Left forelimb (tissue), 1 donor: ENCODE results near the gene FOXE1.

ENCODE experiments used
- DNase-seq: peaks from one replicate; pipeline ENCODE4 v3.0.0-alpha.2; 2018; ENCODE audit warnings: low spot score

The FOXE1 gene

DNA sequence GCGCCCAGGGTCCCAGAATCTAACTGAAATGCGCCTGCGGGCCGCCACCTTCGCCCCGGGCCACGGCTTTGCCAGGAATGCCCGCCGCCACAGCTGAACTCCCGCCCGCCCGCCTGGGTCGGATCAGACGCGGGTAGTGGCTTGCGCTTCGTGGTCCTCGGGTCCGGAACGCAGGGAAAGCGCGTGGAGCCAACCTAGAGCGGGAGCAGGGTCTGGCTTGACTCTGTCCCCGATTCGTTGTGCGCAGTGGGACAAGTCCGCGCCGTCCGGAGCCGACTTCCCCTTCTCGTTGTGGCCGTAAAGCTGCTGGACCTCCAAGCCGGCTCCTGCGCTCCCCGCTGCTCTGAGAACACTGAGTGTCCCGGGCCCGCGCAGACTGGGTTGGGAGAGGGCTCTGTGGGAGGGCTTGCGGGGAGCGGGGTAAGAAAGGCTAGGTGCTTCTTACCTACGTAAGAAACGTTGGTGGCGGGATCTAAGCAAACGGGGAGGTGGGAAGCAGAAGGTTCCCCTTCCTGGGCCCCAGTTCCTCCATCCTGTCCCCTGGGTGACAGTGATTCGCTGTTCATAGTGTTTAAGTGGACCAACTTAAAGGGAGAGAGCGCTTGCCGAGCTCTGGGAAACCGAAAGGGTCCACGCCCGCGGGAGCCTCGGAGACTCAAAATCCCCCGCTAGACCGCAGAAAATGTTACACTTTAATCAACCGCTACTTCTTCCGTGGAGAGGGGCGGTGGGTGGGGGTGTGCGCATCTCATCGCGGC lies 4.4 kb upstream of the FOXE1 start:
- no peak for DNase-seq

DNA sequence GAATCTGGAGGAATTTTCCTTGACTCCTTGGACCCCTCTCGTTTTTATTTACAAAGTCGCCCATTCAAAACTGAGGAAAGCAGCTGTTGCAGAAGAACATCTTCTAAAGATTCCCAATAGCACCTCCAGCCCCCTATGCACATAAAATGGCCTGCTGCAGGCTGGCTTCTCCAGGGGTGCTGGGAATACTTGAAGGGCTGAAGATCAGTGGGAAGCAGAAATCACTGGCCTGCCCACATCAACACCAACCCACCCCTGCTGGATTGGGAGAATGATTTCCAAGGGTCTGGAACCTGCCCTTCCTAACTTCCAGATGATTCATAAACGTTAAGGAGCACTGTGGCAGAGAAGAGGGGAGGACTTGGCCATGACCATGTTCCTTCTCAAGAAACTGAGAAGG lies 3.0 kb upstream of the FOXE1 start:
- DNase-seq = no peak

DNA sequence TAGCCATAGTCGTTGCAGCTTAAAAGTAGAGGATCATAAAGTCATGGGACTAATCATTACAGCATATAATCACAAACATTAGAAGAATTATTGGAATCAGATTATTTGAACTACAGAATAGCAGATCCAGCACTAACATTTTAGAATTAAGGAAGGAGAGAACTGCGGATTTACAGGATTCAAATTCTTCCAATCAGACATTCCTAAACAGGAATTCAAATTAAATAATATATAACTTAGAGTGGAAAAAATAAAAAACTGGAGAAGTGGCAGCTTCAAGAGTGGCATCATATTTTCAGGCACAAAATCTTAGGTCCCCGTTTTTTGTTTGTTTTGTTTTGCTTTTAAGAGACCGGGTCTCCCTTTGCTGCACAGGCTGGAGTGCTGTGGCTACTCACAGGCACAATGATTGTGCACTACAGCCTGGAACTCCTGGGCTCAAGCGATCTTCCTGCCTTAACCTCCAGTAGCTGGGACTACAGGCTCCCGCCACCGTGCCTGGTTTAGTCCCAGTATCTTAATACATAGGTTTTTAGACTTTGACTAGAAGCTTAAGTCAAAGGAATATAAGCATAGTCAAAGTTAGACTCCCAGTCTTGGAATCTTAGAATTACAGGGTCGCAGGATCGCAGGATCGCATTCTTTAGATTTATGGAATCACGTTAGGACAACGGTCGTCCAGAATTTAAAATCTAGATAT lies 2.1 kb upstream of the FOXE1 start:
- no peak for DNase-seq

DNA sequence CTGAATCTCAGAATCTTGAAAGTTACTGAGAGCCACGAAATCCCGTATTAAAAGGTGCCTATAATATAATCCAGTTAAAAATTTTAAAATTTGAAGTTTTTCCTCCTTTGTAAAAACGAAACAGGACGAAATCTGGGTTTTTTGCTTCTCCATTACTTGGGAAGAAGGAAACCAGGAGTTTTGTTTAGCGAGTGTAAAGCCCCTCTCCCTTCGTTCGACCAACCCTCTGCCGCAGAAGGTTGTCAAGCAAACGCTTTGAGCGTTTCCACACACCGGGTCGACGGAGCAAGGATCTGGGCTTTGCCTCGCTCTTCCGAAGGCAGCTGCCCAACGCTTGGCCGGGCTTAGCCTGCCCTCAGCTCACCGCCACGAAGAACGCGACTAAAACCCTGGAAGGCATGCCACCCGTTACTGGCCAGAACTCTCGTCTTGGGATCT lies 1.6 kb upstream of the FOXE1 start:
- DNase-seq = no peak

DNA sequence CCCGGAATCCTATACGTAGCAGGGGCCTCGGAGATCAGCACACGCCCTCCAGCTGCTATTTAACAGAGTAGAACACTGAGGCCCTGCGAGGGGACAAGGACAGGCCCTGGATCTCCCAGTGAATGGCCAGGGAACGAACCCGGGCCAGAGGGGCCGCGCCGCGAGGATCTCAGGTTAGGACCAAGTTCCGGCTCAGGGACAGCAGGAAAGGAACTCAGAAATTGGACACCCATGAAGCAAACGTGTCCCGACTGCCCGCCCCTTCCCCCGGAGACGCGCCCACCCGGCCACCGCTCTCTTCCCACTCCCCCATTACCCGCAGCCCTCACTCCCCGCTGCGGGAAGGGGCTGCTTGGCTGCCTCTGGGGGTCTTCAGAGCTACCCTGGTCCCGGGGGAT lies 1.0 kb upstream of the FOXE1 start:
- DNase-seq = no peak

DNA sequence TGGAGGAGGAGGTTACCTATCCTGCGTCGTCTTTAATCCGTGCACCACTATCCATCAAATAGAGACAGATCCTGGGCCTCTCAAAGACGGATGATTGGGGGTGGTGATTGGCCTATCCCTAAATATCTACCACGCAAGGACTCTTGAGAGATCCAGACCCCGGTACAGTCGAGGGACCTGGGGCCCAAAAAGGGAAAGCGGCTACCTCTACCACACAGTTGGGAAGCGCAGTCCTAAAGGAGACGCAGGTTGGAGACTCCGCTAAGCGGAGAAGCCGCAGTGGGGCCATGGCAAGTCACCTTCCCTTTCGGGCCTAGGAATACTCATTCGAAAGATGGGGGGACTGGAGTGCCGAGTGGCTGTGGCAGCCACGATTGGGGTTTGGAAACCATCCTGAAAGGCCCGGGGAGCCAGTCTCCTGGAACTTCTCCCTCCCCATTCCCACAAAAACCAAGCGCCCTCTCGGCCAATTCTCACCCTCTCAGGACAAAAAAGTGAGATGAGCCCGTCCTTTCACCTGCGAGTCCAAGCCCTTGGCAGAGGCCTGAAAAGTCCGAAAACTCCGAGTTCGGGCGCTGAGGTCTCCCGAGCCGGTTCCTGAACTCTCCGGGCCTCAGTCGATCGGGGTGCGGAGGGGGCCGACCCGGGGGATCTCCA lies 499 bp upstream of the FOXE1 start:
- no peak for DNase-seq

DNA sequence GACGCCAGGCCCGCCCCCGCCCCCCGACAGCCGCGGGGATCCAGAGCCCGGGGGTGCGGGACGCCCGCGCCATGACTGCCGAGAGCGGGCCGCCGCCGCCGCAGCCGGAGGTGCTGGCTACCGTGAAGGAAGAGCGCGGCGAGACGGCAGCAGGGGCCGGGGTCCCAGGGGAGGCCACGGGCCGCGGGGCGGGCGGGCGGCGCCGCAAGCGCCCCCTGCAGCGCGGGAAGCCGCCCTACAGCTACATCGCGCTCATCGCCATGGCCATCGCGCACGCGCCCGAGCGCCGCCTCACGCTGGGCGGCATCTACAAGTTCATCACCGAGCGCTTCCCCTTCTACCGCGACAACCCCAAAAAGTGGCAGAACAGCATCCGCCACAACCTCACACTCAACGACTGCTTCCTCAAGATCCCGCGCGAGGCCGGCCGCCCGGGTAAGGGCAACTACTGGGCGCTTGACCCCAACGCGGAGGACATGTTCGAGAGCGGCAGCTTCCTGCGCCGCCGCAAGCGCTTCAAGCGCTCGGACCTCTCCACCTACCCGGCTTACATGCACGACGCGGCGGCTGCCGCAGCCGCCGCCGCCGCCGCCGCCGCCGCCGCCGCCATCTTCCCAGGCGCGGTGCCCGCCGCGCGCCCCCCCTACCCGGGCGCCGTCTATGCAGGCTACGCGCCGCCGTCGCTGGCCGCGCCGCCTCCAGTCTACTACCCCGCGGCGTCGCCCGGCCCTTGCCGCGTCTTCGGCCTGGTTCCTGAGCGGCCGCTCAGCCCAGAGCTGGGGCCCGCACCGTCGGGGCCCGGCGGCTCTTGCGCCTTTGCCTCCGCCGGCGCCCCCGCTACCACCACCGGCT lies 1.0 kb downstream of the FOXE1 start:
- DNase-seq = no peak

DNA sequence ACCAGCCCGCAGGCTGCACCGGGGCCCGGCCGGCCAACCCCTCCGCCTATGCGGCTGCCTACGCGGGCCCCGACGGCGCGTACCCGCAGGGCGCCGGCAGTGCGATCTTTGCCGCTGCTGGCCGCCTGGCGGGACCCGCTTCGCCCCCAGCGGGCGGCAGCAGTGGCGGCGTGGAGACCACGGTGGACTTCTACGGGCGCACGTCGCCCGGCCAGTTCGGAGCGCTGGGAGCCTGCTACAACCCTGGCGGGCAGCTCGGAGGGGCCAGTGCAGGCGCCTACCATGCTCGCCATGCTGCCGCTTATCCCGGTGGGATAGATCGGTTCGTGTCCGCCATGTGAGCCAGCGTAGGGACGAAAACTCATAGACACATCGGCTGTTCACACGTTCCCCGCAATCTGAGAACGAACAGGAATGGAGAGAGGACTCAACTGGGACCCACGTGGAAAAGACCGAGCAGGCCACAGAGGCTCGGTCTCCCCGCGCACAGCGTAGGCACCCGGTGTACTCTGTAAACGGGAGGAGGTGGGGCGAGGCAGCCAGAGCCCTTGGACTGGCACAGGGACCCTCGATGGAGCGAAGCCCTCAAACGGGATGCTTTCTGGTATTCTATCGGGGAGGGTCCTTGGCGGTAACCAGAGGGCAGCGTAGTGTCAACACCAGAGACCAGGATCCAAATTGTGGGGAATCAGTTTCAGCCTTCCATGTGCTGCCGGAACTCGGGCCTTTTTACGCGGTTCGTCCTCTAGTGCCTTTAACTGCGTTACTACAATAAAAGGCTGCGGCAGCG lies 1.9 kb downstream of the FOXE1 start:
- no peak for DNase-seq

DNA sequence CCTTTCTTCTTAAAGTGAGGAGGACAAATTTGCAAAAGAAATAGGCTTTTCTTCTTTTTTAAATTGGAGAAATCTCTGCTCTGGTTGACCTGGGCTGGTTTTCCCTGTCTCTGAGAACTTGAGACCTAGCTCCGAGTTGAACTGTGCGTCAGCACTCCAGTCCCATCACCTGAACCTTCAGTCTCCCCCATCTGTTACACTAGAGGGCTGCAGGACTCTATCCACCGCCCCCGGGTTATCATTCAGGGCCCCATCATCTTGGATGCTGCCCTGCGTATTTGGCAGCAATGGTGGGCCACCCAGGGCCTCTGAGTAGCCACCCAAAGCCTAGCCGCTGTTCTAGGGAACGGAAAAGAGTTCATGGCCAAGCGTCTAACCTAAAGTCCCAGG lies 2.5 kb downstream of the FOXE1 start:
- DNase-seq = no peak

DNA sequence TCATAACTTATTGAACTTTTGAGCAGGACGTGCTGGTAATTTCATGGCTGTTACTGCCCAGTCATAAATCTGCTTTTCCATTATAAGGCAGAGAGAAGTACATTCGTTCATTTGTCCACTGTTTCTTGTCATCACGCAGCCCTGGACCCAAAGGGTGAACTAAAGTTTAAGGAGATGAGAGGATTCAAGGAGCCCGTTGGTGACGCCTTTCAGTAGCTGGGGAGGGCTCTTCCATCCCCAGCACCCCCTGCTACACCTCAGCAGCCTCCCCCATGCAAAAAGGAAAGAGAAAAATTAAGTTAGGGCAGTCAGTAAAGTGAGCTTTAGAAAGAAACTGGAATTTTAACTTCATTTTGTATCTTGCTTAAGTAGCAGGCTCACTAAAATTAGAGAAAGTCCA lies 2.9 kb downstream of the FOXE1 start:
- DNase-seq = no peak

DNA sequence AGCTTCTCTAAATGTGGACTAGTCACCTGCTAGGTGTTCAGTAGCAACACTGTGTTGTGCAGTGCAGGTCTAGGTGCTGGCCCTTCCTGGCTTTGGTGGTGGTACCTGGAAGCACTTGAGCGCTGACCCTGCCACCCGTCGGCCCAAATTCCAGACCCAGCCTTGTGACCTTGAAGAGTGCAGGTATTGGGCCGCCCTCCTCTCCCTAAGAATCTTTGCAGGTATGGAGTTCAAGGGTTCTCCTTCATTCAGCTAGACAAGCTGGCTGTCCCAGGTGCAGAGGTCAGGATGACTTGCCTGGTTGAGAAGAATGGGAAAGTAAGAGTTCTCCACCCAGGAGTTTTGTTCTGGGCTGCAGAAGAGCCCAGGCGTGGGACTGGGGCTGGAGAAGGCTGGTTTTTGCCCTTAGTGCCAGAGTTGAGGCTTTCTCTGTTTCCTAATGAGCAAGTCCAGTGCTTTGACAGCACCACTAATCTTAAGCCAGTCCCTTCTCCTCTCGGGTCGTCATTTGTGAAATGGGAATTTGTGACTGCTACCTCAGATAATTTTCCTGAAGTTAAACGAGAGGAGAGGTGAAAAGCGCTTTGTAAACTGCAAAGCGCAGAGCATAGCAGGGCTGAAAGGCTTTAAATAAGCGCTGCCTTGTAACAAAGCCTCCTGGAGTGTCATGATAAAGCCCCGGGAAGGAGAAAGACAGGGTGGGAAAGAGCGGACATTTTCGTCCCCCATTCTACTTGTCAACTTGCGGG lies 4.0 kb downstream of the FOXE1 start:
- DNase-seq = no peak

DNA sequence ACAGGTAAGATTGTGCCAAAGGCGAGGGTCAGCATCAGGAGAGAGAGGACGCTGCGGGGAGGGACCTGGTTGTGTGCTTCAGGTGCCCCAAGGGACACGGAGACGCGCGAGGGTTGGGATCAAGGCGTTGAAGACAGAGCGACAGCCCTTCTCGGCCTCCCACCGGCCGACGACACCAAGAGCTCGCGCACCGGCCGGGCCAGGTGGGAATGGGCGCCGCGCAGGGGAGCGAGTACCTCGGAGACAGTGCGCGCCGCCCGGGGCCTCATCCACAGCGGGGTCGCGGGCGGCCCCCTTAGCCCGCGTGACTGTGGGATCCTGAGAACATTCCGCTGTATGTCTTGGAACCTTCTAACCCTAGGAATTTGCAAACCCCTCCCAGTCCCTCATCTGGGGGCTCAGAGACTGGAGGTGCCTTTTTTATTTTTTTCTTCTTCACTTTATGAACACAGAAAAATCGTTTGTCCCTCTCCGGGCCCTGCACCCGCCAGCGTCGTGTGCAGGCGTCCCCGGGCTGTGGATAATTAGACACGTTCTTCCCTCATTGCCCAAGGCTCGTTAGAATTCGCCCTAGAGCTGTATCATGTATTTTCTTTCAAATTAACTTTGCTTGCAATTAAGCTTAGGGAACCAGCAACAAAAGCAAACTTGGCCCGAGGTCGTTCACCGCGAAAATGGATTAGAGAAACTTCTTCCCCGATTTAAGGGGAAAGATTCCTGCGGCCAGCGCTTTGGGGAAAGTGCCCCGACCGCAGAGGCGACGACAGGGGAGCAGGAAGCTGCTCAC lies 4.8 kb downstream of the FOXE1 start:
- DNase-seq = no peak

DNA sequence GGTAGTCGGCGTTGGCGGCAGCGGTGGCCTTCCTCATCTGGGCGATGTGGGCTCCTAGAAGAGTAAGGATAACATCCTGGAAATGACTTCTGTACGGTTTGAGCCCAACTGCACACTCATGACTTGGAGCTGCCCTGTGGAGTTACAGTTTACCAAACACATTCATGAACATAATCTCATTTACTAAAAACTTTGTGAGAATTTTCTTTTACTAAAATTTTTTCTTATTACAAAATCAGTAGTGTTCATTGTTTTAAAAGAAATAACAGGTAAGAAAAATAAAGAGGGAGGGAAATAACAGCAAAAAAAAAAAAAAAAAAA lies 5.3 kb downstream of the FOXE1 start:
- DNase-seq = no peak

DNA sequence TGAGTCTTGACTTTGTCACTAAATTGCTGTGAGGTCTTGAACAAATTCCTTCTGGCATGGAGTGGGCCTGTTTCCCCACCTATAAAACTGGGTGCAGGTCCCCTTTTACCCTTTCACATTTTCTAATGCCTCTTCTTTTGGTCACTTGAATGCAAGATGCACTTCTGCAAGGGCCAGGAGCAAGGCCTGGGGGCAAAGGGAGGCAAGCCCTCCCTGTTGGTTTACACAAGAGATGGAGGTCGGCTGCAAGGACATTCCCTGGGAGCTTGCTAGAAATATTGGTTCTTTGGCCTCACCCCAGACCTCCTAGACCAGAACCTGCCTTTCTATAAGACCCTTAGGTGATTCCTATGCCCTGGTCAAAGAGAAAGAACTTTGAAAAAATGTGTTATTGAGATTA lies 5.8 kb downstream of the FOXE1 start:
- no peak for DNase-seq

DNA sequence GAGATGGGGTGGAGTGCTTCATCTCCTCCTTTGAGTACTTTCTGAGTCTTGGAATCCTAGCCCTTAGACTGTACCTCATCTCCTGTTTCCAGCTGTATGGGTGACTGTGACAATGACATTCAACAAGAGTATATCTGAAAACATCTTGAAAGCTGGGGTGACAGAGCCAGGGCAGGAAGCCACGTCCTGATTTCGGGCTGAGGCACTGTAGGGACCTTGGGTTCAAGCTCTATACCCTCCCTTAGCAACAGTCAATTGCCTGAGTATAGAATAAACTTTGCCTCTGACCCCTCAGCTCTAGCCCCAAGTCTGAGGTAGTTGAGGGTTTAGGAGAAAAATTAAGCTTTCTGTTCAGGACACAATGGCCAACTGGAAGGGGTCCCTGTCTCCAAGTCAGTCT lies 6.3 kb downstream of the FOXE1 start:
- no peak for DNase-seq

DNA sequence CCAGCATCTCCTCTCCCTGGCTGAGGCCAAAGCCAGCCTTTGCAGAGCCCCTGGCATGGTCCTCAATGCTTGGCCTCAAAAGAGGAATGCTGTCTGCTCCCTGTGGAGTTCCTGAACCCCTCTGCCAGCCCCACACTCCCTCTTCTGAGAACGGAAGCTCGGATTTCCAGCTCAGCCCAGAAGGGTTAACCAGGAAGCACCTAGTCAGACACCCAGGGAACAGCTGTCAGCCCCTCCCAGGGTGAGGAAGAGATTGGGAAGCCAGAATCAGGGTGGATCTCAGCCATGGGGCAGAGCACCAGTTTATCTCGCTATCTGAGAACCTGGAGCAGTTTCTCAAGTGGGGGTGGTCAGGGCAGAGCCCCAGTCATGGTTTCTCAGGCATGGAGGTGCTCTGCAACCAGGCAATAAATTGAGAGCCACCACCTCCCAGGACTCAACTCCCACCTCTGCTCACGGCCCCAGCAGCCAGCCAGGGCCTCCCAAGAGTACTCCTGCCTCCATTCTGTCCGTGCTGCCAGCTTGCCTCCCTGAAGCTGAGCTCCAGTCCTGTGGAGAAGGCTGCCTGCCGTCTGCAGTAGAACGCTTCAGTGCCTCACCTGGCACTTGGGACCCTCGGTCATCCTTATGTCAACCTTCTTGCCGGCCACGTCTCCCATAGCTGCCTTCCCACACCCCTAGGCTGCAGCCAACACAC lies 7.6 kb downstream of the FOXE1 start:
- DNase-seq = no peak

DNA sequence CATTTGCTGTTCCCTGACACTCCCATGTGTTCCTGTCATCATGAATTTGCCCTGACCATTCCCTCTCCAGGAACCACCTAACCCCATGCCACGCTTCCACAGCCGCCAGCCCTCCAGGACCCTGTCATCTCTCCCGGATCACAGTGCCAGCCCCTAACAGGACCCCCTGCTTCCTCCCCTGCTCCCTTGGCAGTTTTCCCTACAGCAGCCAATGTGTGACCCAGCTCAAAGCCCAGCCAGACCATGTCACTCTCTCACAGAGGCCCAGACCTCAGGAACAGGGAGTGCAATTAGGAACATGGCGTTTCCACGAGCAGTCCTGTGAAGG lies 8.1 kb downstream of the FOXE1 start:
- DNase-seq = no peak

DNA sequence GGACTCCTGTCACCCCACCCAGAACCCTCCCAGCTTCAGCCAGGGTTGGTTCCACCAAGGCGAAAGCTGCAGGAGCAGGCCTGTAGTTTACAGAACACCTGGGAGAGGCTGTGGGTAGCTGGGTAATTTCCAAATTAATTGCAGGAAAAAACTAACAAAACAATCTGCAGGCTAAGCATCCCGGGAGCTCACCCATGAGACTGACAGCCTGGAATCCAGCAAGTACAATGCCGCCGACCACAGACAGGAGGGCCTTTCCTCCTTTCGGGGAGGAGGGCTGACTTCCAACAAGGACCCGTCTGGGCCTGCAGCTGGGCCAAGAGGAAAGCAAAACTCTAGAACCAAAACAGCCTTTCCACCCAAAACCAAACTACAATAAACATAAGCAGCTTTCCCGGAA lies 10.3 kb downstream of the FOXE1 start:
- DNase-seq = no peak

DNA sequence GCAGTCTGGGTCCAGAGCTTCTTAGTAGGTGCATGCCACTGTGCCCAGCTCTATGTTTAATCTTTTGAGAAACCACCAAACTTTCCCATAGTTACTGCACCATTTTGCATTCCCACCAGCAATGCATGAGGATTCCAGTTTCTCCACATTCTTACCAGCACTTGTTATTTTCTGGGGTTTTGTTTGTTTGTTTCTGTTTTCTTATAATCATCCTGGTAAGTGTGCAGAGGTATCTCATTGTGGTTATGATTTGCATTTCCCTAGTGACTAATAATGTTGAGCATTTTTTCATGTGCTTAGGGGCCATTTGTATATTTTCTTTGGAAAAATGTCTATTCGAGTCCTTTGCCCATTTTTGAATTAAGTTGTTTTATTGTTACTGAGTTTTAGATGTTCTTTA lies 11.4 kb downstream of the FOXE1 start:
- no peak for DNase-seq

DNA sequence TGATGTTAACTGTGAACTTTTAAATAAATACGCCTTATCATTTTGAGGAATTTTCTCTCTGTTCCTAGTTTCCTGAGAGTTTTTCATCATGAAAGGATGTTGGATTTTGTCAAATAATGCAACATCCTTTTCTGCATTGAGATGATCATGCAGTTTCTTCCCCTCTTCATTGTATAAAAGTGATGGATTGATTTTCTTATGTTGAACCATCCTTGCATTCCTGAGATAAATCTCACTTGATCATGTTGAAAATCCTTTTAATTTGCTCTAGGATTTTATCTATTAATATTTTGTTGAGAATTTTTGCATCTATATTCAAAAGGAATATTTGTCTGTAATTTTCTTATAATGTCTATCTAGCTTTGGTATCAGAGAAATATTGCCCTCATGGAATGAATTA lies 13.3 kb downstream of the FOXE1 start:
- no peak for DNase-seq
